C4-2B (cell line): Measurements from ENCODE around the gene FHIT.

ENCODE experiments used
- H3K27ac ChIP-seq: fragments of 450-650 bp; 2 replicates; pipeline ENCODE4 v1.5.1; 2017
- ZFX ChIP-seq: fragments of 450-650 bp; IDR thresholded peaks from 2 replicates; pipeline ENCODE4 v1.6.1; 2017
- TF ChIP-seq, protein P1 (sequence below): fragments of 450-650 bp; conservative IDR thresholded peaks from 2 replicates; pipeline ENCODE4 v1.5.1; 2017; ENCODE audit warnings: mild to moderate bottlenecking

FHIT gene

DNA sequence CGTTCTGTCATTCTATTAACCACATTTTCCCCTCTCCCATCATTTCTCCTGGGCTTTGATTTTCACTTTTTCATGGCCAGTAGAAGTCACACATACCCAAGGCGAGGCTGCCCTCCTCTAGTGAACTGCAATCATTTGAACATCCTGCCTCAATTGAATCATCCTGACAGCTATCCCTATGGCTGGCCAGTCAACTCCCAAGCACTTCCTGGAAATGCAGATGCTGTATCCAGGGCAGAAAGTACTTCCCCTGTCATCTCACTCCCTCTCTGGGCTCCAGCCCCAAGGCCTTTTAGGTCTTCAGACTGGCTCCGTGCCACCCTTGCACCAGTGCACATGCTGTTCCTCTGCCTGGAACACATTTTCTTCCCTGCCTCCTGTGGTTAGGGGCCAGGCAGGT, 1463.1 kb downstream of the FHIT start:
- no peak overlapping the region for H3K27ac ChIP-seq
- TF ChIP-seq, protein P1, sequence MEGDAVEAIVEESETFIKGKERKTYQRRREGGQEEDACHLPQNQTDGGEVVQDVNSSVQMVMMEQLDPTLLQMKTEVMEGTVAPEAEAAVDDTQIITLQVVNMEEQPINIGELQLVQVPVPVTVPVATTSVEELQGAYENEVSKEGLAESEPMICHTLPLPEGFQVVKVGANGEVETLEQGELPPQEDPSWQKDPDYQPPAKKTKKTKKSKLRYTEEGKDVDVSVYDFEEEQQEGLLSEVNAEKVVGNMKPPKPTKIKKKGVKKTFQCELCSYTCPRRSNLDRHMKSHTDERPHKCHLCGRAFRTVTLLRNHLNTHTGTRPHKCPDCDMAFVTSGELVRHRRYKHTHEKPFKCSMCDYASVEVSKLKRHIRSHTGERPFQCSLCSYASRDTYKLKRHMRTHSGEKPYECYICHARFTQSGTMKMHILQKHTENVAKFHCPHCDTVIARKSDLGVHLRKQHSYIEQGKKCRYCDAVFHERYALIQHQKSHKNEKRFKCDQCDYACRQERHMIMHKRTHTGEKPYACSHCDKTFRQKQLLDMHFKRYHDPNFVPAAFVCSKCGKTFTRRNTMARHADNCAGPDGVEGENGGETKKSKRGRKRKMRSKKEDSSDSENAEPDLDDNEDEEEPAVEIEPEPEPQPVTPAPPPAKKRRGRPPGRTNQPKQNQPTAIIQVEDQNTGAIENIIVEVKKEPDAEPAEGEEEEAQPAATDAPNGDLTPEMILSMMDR = no peak
- no peak for TF ChIP-seq ZFX

DNA sequence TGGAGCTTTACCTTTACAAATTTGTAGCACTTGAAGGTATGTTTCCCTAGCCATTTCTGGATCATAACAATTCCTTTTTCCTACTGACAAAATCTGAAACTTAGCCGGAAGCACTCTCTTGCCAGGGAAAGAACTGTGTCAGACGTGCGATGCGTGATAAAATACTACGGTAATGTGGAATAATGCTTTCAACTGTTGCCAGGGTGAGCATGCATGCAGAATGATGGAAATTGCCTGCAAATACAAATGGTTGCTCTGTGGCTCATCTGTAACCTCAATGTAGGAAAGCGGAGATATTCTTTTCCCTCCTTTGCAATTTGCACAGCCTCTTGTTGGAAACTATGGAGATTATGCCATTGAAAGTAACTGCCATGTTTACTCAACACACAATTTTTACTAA, 1464.9 kb downstream of the FHIT start:
- no peak for TF ChIP-seq ZFX
- TF ChIP-seq, protein P1 = no peak
- no peak overlapping the region for H3K27ac ChIP-seq

DNA sequence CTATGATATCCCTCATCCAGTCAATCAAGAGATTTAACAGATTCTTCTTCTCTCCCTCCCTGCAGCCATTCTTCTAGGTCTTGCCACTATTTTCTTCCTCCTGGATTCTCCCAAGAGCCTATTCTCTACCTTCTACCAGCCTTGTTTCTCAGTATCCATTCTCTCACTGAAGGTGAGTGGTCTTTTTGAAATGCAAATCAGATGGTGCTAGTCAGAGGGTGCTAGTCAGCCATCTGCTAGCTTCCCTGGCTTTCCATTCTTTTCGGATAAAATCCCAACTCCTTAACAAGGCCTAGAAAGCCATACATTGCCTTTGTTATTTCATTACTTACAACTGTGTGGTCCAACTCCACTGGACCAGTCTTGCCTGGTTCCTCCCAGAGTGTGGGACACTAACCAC, 1467.1 kb downstream of the FHIT start:
- TF ChIP-seq ZFX = no peak
- TF ChIP-seq, protein P1 = no peak
- no peak overlapping the region for H3K27ac ChIP-seq

DNA sequence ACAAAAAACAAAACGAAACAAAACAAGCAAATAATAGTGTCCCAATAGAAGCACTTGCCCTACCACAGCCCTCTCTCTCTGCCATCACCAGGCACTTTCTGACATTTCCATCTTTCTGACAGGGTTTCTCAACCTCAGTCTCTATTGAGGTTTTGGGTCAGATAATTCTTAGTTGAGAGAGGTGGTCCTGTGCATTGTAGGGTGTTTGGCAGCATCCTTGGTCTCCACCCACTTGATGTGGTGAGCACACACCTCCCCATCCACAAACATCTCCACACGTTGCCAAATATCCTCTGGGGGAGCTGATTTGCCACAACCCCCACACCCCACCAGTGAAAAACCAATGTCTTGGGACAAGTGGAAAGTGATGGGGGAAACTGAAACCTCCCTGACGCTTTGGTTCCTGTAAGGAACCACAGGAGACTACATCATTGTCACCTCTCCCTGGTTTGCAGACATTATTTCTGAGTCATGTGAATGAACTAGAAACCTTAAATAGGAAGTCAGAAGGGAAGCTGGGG, 1467.7 kb downstream of the FHIT start:
- H3K27ac ChIP-seq = no peak overlapping the region

DNA sequence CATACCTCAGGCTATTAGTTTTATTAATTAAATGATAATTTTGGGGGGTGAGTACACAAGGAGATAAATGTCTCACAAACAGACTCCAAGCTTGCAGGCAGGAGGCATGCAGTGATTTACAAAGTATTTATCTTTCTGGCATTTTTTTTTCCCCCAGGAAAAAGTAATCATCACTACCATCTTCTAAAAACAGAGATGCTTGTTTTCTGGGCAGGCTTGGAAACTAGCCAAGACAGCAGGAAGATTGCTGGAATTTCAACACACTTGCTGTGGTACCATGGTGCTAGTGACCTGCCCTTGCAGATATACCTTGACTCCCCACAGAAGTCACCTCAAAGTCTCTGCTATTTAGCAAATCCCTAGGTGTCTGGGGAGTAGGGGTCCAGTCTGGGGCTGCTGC, 1468.6 kb downstream of the FHIT start:
- H3K27ac ChIP-seq = no peak overlapping the region
- TF ChIP-seq, protein P1 = no peak
- TF ChIP-seq ZFX = no peak

More for the DNA sequence above, 1467.7 kb downstream of the FHIT start:
- TF ChIP-seq, protein P1 = no peak
- TF ChIP-seq ZFX = no peak

DNA sequence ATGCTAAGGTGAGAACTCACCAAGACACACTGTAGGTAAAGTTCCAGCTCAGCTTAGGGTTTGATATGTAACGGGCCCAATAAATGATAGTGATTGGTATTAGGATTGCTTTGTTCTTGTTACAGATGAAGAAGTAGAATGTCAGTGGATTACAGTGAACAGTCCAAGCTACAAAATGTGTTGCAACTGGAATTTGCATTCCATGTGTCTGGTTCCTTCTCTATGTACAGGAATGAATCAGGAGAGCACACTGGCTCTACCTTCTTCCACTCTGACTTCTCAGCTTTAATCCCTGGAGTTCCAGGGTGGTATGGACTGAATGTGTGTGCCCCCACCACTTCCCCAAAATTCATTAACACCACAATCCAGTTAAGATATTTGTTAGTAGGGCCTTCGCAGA, 1471.0 kb downstream of the FHIT start:
- TF ChIP-seq, protein P1 = no peak
- no peak for TF ChIP-seq ZFX
- no peak overlapping the region for H3K27ac ChIP-seq

DNA sequence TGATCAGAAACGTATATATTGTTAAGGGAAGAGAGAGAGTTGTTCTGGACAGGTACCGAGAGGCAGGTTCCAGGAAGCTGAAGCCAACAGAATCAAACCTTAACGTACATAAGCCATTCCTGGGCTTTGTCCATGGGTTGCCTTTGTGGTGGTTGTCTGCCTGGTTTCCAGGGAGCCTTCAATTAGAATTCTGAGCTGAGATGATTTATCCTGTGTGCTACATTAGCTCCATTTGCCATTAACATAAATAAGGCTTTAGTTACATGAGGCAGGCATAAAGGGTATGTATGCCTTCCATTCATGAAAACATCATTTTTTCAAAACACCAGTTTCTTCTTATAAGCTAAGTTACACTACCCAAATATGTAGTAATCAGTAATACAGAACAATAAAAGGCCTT, 1472.0 kb downstream of the FHIT start:
- H3K27ac ChIP-seq = no peak overlapping the region
- TF ChIP-seq, protein P1 = no peak
- no peak for TF ChIP-seq ZFX
